Suppressor macrophage treated with lipopolysaccharide for 1 hour (primary cell): ENCODE data around the gene MMP23B.
"Not testable (repeated sequence)": the region's sequence is repeated elsewhere in the genome, so short reads cannot be mapped to it uniquely, and the experiment has no call there.

Experiments used
- DNase-seq, 3 donors: peaks; one replicate each; pipeline ENCODE4 v3.0.0-alpha.2; 2020 to 2022

The MMP23B gene

DNA sequence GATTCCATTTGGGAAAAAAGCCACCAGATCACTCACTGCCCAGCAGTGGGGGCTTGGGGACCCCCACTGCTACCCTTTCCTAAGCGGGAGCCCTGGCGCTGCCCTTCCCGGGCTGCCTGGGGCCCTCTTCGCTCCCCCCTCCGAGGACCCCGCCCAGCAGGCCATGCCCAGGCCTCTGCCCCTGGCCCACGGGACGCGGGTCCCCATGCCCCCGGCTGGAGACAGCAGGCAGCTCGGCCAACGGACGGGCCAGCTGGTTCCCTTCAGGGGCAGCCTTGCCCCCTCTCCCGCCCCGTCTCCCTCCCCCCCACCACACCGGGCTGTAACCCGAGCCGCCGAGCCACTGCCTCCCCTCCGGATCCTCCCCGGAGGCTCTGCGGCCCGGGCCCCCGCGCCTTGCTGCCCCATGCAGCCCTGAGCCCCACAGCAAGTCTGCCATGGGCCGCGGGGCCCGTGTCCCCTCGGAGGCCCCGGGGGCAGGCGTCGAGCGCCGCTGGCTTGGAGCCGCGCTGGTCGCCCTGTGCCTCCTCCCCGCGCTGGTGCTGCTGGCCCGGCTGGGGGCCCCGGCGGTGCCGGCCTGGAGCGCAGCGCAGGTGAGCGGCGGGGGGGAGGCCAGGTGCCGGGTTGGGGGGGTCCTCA, at the start of gene MMP23B:
Gene MMP23B, plus strand, starts transcription at position 392 of the 639 bp plus-strand sequence. Its CDS starts 46 bp downstream, at position 438.
- no peak for DNase-seq

DNA sequence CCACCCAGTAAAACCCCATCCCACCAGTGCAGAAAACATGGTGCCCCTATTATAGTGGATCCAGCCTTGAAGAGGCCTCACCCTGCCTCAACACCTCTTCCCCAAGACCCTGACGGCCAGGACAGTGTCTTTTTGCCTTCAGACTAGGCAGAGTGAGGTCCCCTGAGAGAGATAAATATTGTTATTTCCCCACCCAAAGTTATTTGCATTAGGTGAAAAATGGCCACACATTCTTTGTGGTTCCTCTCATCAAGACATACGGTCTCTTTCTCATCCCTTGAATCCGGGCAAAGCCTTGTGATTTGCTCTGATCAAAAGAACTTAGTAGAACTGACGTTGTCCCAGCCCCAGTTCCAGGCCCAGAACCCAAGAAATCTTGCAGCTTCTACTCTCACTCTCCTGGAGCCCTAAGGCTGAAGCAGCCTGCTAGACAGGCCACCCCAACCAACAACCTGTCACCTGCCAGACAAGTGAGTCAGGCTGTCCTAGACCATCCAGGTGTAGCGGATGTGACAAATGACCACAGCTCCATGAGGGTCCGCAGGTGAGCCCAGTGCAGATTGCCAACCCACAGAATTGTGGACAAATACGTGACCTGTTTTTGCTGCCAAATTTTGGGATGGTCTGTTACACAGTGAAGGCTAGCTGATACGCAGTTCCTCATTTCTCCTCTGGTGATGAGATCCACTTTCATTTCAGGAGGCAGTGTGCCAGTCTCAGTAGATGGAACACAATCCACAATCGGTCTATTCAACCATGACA, 49.2 kb upstream of the MMP23B start:
- DNase-seq: no peak

DNA sequence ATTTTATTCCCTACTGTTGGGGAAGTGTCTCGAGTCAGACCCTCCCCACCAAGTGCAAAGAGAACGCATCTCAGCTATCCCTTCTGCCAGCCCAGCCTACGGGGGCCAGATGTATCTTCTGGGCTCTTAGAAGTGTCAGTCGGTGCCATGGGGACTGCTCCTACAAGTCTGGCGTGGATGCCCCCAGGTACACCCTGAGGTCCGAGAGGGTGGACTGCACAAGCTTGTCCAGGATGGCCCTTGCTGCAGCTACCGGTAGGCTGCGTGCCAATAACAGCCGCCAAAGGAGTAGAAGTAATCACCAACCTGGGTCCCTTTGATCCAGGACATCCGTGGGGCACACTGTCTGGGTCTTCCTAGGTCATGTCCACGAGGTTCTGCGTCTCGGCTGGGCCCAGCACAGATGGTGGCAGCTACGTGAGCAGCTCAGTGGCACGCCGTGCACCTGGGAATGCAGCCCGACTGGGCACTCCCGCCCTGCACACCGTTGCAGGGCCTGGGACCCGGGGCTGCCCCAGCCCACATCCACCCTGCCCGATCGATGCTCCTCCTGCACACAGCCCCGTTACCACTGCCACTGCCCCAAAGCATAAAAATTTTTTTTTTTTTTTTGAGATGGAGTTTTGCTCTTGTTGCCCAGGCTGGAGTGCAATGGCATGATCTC, 48.5 kb upstream of the MMP23B start:
- no peak for DNase-seq

DNA sequence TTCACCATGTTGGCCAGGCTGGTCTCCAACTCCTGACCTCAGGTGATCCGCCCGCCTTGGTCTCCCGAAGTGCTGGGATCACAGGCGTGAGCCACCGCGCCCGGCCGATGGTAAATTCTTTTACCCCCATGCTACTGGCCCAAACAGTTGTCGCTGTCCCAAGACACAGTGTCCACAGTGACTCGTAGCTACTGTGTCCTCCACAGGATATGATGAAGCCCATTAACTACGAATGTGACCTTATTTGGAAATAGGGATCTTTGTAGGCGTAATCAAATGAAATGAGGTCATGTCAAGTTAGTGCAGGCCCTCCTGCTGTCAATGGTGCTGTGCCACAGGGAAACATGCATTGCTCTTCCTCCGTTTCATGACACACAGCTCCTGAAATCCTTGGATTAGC, 40.5 kb upstream of the MMP23B start:
- DNase-seq: peak; percentile 24 to 67 (median 42)

DNA sequence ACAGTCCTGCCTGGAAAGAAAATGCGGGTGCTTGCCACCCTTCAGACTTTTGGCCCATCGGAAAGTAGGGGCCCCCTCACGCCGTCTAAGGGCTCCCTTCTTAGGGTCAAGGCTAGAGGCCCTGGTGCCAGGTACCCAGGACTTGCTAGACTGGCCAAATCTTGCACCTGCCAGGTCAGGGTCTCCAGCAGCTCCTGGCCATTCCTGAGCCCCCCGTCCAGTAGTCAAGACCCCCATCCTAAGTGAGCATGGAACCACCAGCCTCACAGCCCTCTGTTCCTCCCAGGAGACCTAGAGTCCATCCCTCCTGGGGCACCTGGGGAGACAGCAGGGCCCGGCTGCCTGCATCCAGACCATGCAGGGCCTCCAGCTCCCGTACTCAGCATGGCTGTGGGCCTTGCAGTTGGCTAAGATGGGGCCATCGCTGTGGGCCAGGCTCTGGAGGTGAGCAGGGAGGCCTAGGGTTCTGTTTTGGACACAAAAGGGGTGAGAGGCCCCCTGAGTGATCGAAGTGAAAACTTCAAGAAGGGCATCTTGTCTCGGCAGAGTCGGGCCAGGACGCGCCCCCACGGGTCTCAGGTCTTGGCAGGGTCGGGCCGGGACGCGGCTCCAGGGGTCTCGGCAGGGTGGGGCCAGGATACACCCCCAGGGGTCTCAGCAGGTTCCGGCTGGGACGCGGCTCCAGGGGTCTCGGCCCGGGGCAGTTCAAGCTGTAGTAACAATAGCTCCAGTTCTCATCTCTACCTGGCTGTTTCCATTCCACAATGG, 38.0 kb upstream of the MMP23B start:
- DNase-seq: no peak

DNA sequence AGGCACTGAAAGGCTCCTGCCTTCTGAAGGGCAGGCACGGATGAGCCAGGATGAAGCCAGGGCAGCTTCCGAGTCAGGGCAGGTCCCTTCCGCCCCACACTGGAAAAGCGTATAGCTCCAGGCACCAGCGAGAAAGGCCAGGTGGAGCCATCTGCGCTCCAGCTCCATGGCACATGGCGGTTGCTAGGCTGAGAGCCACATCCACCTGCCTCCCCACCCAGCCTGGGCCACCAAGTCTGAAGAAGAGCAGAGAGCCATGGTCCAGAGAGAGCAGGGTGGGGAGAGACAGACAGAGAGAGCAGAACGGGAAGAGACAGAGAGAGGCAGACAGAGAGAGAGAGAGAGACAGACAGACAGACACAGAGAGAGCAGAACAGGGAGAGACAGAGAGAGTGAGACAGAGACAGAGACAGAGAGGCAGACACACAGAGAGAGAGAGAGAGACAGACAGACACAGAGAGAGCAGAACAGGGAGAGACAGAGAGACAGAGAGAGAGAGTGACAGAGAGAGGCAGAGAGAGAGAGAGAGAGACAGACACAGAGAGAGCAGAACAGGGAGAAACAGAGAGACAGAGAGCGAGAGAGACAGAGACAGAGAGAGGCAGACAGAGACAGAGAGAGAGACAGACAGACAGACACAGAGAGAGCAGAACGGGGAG, 37.2 kb upstream of the MMP23B start:
- no peak for DNase-seq

DNA sequence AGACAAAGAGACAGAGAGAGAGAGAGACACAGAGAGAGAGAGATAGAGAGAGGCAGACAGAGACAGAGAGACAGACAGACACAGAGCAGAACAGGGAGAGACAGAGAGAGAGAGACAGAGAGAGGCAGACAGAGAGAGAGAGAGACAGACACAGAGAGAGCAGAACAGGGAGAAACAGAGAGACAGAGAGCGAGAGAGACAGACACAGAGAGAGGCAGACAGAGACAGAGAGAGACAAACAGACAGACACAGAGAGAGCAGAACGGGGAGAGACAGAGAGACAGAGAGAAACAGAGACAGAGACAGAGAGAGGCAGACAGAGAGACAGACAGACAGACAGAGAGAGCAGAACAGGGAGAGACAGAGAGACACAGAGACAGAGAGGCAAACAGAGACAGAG, 36.6 kb upstream of the MMP23B start:
- not testable (repeated sequence) for DNase-seq

DNA sequence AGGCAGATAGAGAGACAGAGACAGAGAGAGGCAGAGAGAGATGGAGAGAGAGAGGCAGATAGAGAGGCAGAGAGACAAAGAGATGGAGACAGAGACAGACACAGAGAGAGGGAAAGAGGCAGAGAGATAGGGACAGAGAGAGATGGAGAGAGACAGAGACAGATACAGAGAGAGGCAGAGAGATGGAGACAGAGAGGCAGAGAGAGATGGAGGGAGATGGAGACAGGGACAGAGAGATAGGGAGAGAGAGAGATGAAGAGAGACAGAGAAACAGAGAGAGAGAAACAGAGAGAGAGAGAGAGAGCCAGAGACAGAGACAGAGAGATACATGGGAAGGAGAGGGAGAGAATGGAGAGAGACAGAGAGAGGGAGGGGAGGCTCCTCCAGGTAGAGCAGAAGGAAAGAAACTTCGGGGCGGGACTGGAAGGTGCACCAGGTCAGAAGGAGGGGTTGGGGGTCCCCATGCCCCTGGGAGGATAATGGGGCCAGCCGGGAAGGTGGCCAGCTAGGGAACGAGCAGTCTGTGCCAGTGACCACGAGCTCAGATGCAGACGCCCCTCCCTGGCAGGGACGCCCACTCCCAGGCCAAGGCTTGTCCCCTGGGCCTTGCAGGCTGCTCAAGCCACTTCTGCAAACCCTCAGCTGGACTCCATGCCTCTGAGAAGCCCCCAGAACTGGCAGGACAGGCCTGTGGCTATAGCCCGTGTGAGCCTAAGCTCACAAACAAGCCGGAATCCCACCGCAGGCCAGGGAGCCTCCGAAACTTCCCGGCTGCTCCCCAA, 35.3 kb upstream of the MMP23B start:
- DNase-seq: peak in 2 of 3 donors; percentile 27 to 43

DNA sequence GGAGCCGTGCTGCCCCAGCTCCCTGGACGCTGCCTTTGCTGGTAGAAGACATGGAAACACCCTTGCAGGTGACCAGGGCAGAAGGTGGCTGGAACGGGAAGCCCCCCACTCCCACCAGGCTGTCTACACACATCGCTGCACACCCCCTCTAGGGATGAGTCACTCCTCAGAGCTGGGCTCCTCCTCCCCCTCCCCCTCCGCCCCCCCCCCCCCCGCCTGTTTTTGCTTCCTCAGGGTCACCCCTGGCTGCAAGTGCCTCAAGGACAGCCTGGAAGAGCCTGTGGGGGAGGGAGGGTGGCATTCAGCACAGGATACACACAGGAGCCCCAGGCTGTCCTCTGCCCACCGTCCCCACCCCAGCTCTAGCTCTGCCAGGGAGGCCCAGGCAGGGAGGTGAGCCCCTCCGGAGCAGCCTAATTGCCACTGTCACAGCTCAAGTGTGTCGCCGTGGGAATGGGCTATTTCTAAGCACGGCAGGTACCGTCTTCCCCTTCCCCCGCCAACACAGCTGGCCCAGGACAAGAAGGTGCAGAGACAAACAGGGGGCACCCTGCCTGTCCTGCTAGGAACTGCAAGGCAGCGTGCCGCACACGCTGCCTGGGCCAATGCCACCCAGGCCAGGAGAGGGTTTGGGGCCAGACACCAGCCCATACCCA, 34.6 kb upstream of the MMP23B start:
- peak; percentile 21 to 56 (median 31) for DNase-seq

DNA sequence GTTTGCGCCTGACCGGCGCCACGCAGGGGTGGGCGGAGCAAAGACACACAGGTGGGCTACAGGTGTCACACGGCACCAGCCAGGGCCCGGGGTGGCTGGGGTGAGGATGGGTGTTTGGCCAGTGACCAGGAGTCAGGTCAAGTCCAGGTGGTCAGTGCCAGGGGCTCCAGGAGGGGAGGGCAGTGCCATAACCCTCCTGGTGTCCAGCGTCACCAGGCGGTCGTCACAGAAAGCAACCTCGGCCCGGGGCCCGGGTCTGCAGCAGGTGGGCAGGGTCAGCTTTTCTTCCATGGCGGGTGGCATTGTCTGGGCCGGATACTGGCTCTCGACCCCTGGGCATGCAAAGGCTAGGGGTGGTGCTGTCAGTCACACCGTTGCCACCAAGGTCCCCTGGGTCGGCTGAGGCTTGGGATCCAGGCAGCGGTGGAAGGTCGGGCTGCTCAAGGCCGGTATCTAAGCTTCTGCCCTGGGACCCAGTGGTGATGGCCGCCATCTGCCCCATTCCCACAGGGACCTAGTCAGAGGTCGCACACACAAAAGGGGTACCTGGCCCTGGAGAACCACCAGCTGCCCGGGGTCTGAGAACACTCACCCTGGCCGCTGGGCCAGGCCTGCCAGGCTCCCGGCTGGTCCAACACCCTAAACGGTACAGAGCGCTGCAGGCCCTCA, 33.8 kb upstream of the MMP23B start:
- no peak for DNase-seq

DNA sequence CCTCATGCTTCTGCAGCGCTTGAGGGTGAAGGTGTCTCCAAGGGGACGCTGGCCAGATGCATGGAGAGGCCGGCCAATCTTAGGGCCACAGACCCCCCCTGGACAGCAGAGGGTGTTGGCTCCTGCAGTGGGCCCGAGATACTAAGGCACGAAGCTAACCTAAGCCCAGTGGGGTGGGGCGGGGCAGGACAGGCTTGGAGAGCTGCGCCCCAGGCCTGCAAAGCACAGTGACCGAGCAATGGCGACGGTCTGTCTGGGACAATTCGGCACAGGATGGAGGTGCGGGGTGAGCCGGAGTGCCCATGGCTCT, 33.3 kb upstream of the MMP23B start:
- no peak for DNase-seq

DNA sequence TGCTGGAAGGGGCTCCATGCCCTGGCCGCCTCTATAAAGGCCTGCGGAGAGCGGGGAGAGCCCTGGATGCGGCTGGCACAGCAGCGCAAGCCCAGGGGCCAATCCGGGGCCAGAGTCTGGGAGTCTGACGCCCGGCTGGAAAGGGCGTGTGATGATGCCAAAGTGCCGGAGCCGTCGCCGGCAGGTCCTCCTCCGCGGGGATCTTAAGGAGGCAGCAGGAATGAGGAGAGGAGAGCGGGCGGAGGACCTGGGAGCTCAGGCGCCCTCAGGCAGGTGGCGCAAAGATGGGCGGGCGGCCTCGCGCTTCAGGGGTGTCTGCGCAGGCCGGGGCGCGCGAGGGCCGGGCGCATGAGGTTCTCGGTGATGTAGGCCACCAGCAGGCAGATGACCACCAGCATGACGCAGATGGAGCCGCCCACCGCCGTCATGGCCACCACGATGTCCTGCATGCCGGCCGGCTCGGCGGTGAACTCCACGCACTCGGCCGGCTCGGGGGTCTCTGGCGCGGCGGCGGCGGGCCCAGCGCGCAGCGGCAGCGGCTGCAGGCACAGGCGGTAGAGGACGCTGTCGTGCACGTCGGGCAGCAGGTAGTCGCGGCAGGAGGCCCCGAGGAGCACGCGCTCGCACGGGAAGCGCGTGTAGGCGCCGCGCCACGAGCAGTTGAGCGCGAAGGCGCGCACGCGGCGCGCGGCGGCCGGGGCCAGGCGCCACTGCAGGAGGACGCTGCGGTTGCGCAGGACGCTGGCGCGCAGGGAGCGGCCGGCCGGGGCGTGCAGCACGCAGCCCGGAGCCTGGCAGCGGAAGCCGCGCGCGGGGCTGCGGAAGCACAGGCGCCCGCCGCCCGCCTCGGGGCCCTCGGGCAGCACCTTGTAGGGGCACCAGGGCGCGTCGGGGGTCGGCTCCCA, 32.7 kb upstream of the MMP23B start:
- DNase-seq: peak; percentile 39 to 77 (median 59)

DNA sequence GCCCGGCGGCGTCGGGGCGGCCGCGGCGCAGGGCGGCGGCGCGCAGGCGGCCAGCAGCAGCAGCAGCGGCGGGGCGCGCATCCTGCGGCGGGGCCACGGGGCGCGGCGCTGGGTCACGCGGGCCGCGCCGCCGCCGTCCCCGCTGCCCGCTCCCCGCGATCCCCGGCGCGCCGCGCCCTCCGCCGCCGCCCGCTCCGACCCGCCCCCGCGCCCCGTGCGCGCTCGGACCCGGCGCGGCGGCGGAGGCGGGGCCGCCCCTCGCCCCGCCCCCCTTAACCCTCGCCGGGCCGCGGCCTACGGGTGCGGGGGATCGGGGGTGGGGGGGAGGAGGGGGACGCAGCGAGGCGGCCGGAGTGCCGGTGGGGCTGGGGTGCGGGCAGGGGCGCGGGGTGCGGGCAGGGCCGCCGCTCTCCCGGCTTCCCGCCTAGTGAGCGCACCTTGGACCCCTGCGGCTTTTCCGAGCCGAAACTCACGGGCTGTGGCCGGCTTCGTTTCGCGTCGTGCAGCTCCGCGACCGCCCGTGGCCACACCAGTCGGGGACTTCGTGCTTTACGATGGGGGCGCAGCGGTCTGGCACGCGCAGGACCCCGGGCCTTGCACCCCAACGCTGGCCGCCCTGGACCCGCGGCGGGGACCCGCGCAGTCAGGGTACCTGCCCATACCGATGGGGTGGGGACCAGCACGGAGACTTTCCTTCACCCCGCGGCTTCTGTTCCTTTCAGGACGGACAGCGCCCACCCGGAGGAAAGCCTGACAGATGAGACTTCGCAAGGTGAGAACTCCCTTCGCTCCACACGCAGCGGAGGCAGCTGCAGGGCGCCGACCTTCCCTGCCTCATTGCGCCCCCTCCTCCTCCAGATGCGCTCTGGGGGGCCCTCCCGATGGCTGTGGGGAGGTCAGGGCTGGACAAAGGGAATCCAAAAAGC, 31.8 kb upstream of the MMP23B start, which contains the start of gene FNDC10:
Gene FNDC10, minus strand, starts transcription at position 201 of the 926 bp plus-strand sequence. Its CDS starts 120 bp downstream, at position 81.
- peak in 1 of 3 donors; percentile 53 for DNase-seq

DNA sequence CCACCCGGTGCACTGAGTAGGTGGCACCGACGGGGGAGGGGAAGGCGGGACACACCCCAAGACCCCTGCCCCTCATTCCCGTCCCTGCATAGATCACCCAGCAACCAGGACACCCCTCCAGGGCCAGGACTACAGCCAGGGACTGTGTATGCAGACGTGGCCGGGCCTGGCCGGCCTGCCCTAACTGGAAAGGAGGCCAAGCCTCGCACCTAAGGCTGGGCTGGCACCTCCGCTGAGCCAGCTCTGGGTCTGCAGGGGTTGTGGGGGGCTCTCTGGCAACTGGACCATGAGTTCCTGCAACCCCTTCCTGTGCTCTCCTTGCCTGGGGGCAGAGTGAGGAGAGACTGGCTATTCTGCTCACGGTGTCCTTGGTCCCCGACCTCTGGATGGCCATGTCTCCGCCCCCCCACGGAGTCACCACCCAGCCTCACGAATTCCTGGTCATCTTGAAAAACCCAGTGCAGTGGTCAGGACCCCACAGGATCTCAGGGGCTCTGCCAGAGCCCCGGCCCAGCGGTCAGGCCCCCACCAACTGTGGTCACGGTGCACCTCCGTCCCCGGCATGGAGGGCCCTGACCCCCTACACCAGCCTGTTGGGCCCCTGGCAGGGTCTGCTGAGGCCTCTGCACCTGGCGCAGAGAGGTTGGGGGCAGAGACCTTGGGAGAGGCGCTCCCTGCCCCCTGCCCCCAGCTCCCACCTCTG, 31.0 kb upstream of the MMP23B start:
- DNase-seq: no peak

DNA sequence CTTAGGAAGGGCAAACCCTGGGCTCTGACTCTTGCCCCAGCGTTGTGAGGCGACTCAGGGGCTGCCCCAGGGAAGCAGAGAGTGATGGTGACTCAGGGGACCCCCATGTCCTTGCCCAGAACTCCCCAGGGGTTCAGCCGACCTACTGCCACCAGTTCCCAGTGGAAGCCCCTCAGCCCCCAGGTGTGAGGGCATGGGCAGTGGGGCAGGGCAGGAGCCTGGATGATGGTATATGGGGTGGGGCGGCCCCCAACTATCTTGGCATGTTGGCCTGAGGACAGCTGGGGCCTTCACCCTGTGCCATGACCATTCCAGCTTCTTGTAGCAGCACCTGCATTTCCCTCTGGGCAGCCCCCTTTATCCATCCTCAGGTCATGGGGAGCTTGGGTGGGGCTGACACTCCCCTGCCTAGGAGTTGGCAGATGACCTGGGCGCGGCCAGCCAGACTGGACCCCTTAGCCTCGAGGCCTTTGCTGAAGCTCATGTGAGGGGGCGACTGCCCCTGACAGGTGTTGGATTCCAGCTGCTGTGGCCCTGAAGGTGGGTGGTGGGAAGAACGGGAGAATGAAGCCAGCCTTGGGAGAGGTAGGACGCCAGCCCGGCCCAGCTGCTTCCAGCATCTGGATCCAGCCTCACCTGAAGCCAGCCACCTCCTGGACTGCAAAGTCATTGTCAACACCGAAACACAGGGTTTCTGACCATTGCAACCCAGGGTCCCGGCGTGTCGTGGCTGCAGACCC, 30.2 kb upstream of the MMP23B start:
- DNase-seq: no peak

DNA sequence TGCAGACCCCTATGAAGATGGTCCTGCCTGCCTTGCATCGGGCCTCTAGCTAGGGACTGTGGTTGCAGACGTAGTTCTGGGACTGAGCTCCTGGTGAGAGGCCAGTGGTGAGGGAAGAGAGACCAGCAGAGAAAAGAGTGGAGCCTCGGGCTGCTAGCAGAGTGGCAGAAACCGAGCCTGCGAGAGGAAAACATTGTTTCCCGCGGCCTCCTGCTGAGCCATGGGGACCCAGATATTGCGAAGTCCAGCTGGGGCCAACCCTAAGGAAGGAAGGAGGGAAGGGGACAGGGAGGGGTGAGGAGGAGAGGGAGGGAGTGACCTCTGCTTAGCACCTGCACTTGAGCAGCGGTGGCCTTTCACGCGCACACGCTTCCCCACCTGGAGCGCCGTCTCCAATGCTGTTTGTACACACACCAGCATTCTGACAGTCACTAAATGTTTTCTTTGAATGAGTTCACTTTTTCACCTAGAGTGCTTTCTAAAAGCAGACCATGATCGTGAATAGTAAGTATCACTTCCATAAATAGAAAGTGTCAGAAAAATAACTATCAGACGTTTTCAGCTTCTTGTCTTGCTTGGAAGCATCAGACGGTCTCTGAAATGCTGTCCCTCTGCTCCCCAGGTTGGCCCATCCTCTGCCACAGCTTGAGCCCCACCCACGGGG, 29.5 kb upstream of the MMP23B start:
- no peak for DNase-seq
